Measurements from ENCODE around the gene ATM.

- TF ChIP-seq CTCF (IDR thresholded peaks at IDR 0.05 in 2 of 3, conservative IDR thresholded peaks at IDR 0.05 in 1 of 3; ENCODE audit: control insufficient read depth in 2 of 3, extremely low read depth in 1 of 3, insufficient read depth in 1 of 3, low read depth in 3 of 3, low read length in 3 of 3): no peak
- TF ChIP-seq SP1 (IDR thresholded peaks at IDR 0.05; ENCODE audit: low read depth, low read length): no peak
- TF ChIP-seq MXI1 (IDR thresholded peaks at IDR 0.05; ENCODE audit: low read depth, low read length): no peak
- TF ChIP-seq ATF2 (IDR thresholded peaks at IDR 0.05; ENCODE audit: low read length): no peak
- TF ChIP-seq POLR2AphosphoS2 (IDR thresholded peaks at IDR 0.05; ENCODE audit: low read depth, low read length): no peak
- no peak for TF ChIP-seq ASH2L (IDR thresholded peaks at IDR 0.05; ENCODE audit: borderline replicate concordance, low read depth)
- TF ChIP-seq POLR2AphosphoS5 (IDR thresholded peaks at IDR 0.05; ENCODE audit: low read length): no peak
- no peak for TF ChIP-seq POLR2A (IDR thresholded peaks at IDR 0.05; ENCODE audit: low read depth, low read length)
These were observed 45.3 kb upstream of the ATM start for GRCh38 chr11:108177570-108177969.

All from GM12878 (cell line).